GM15510 (cell line): ENCODE results near the gene PRKACA.

ENCODE experiments used
- POLR2A ChIP-seq: IDR thresholded peaks from 3 replicates; pipeline ENCODE4 v1.6.1; 2011; ENCODE audit warnings: borderline replicate concordance; ENCODE audit not compliant: insufficient read length; ENCODE audit errors: extremely low read depth

The PRKACA gene

DNA sequence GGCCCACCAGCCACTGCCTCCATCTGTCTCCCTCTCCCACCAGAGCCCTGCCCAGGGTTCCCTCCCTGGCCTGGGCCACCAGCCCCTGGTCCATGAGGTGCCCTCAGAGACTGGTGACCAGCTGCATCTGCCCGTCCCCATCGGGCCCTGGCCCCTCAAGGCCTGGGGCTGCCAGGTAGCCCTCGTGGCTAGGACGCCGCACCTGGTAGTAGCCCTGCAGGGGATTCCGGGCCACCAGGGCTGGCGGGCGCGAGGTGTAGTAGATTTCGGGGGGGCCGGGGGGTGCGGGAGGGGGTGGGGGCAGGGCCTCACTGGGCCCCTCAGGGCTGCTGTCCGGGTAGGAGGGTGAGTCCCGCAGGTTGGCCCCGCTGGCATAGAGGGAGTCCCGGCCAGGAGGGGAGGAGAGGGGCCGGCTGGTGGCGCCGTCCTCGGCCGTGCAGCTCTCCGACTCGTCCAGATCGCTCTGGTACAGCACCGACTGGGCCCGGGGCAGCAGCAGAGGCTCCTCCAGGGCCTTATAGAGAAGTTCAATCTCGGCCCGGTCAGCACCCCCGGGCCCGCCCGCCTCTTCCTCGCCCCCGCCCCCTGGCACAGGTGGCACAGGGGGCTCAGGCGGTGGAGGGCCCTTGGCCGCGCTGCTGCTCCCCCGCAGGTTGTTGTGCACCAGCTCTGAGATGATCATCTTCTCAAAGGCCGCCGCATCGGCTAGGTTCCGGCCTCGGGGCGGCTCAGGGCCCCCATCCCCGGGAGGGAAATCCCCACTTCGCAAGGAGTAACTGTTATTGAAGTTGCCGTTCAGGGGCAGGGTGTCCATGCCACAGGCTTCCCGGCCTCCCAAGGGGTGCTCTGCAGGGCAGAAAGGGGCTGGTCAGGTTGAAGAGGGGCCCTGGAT lies 33.5 kb upstream of the PRKACA start:
- TF ChIP-seq POLR2A: no peak

GRCh38 chr19:14150041-14150769 lies 32.6 kb upstream of the PRKACA start:
- no peak for TF ChIP-seq POLR2A

DNA sequence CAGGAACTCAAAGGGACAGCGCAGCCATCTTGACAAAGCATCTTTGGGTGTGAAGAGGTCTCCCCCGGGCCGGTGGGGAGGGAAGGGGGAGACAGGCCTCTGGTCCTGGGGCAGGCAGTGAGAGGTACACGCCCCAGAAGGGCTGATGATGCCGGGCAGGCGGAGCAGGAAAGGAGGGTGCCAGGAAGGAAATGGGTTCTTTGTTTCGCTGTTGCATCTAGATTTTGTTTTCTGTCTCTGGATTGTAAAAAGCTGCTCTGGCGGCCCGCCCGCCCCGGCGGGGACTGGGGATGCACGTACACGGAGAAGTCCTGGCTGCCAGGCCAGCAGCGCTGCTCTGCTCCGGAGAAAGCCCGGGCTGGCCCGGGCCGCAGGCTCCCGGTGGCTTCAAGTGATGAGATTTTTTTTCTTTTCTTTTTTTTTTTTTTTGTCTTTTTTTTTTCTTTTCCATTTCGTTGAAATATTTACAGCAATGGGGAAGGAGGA lies 32.0 kb upstream of the PRKACA start:
- no peak for TF ChIP-seq POLR2A

DNA sequence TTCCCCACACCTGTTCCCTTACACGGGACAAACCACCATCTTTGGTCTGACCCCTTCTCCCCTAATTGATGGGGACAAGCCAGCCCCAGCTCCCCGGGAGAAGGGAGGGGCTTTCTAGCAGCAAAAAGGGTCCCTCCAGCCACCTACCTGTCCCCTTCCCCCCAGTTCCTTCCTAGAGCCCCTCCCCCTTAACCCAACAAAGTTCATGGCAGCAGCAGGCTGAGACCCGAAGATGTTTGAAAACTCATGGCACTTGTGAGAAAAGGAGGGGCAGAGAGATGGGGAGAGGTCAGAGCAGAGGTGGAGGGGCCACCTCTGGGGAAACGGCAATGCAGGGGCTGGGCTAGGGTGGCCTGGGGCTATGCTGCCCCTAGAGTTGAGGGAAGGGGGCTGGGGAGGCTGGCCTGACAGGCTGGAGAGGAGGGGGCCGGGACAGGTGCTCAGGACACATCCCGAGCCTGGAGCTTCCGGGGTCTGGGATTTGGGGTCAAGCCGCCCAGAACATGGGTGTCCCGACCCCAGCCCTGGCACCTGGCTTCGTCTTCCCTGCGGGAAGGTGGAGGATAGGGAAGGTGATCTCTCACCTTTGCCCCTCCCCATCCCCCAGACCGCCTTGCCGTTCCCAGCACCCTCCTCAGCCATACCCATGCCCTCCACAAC lies 31.3 kb upstream of the PRKACA start:
- no peak for TF ChIP-seq POLR2A

DNA sequence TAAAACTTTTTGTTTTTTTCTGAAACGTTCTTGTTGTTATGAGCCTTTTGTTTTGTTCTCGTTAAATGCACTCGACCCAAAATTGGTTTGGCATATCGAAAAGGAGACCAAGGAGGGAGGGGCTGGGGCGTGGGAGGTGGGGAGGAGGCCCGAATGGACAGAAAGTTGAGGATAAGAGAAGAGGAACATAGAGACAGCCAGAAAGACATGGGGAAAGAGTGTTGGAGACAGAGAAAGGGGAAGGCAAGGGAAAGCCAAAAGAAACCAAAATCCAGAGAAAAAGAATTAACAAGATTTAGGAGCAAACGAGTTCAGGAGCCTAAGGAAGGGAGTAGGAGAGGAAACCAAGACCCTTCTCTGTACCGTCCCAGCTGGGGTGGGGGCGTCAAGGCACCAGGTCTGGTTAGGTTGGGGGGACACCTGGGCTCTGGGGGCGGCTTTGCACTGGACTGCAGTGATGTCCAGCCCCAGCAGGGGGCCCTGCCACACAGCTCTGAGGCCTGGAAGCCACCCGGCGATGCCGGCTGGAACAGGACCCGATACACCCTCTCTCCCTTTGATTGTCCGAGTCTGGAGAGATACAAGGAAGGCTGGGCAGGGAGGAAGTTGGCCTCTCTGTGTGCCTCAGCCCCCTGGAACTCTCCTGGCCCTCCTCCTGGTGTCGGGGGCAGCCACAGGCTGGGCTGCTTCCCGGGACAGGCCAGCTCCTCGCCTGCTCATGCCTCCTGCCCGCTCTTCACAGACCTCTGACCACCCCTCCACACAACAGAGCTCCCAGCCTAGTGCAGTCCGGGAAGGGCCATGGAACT lies 30.4 kb upstream of the PRKACA start:
- no peak for TF ChIP-seq POLR2A

DNA sequence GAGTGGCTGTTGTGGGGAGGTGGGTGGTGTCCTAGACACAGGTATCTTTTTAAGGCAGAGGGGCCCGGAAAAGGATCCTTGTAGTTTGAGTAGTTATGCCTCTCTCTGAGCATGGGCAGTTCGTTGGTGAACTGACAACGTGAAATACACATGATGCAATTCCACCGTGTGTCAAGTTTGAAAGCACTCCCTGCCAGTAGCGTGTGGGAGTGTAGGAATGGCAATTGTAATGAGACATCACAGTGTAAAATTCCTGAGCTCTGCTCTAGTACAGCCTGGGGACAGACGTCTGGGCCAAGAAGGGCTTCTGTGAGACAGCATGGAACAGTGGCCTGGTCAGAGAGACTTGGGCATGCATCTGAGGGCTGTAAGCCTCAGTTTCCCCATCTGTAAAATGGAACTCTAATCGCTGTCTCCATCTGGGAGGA lies 29.2 kb upstream of the PRKACA start:
- TF ChIP-seq POLR2A: no peak

DNA sequence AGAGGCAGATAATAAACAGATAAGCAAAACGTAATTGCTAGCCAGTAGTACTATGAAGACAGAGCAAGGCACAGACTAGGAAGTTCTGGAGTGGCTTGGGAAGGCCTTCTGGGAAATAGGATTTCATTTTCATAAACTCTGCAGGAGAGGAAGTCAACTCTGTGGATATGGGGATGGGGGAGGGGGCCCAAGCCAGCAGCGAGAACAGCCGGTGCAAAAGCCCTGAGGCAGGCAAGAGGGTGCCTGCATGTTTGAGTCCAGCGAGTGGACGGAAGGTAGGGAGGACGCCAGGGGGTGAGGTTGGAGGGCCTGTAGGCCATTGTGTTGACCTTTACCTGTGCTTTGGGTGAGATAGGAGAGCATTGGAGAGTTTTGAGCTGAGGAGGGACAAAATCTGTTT lies 27.8 kb upstream of the PRKACA start:
- TF ChIP-seq POLR2A: no peak

DNA sequence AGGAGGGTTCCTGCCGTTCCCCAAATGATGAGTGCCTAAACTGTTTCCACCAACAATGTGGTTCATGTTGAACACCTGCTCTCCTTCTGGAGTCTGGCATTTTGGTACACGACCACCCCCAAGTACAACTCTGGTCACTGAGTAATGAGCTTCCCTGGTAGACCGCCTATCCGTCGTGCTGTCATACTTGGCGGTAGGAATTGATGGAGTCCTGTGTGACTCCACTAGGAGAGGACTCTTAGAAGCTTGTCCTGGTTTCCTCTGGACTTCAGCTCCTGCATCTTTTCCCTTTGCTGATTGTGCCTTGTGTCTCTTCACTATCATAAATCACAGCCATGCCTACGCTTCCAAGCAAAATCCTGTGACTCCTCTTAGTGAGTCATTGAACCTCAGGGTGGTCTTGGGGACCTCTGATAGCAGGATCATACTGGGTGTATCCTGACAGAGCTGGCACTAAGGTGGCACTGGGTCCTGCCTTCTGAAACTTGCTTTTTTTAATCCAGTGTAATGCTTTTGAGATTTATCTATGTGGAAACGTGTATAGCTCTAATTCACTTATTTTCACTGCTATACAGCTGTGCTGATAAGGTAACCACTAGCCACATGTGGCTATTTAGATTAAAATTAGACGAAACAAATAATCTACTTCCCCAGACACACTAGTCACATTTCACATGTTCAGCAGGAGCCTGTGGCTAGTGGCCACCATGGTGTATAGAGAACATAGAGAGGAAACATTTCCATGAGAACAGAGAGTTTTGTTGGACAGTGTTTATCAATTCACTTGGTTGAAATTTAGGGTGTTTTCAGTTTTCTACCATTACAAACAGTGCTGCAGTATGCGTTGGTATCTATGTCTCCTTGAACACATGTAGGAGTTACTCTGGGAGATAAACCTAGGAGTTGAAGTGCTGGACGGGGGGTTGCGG lies 25.0 kb upstream of the PRKACA start:
- no peak for TF ChIP-seq POLR2A

DNA sequence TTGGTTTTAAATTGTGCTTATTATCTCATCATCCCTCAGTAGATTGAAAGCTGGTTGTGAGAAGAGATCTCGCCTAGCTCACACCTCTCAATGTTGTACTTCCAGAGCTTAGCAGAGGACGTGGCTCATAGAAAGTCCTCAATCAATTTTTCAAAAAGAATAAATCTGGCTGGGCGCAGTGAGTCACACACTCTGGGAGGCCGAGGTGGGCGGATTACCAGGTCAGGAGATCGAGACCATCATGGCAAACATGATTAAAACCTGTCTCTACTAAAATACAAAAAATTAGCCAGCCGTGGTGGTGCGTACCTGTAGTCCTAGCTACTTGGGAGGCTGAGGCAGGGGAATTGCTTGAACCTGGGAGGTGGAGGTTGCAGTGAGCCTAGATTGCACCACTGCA lies 23.5 kb upstream of the PRKACA start:
- TF ChIP-seq POLR2A: no peak

DNA sequence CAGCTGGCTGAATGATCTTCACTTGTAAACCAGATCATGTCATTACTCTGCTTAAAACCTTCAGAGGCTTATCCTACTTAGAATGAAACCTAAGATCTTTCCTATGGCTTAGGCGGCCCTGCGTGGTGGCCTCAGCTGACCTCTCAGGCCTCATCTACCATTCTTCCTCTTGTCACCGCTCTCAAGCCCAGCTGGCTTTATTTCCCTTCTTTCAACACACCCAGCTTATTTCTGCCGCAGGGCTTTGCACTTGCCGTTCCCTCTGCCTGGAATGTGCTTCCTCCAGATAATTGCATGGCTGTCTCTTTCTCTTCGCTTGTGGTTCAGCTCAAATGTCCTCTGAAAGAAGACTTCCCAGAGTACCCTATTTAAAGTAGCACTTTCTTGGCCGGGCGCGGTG lies 22.4 kb upstream of the PRKACA start:
- no peak for TF ChIP-seq POLR2A

- TF ChIP-seq POLR2A: no peak
Observed at GRCh38 chr19:14138576-14139265, 21.2 kb upstream of the PRKACA start.

DNA sequence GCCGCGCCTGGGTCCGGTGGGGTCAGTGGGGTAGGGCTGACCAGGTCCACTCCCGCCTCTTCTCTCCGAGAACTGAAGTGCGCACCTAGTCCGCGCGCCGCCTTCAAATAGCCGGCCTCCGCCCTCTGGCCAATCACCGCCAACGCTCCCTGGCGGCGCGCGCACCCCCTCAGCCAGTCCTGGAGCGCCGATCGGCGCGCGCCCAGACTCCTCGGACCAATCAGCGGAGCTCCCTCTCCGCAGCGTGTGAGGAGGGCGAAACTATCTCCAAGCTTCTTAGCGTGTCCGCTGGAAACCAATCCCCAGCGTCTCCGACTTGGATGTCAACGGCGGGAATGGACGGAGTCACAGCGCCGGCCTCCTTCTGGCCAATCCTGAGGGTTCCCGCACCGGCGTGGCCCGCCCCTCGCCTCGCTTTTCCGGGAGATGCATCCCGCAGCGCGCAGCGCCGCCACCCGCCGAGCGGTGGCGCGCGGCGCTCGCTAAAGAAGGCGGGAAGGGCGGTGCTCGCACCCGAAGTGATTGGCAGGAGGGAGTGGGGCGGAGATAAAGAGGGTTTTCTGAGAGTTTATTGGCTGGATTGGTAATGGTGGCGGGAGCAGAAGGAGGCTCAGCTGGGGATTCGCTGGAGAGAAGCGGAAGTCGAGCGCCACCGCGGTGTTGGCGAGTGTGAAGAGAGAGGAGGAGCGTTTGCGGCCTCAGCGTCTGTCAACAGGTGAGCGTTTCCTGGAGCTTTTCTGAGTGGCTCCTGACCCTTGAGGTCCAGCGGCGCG lies 19.1 kb upstream of the PRKACA start, which contains the start of gene ASF1B:
ASF1B (minus strand) TSS at position 81 of the 773 bp plus-strand sequence. CDS start 133 bp downstream, outside the sequence.
- TF ChIP-seq POLR2A: peak; percentile 95
